HG02571 (cell line): Measurements from ENCODE around the gene PFDN4.

Source experiments
- ATAC-seq: cut with Tn5 transposase; IDR thresholded peaks from one replicate; pipeline ENCODE4 v1.9.1; 2021; ENCODE audit warnings: mild to moderate bottlenecking, moderate library complexity; ENCODE audit not compliant: unreplicated experiment

The PFDN4 gene

DNA sequence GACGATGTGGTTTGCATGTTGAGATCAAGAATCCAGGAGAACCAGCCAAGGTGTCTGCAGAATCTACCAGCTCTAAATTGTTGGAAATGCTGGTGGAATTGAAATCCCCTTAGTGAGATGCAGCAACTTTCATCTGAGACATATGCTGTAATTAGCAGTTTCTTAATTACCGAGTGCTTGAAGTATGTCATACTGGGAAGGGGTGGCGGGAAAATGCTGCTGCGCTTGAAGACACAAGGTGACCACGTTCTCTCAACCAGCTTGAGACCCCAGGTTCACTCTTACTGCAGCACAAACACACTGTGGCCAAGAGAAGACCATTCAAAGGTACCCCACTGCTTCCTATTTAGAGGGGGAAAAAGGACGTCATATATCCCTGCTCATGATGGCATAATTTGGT lies 59.0 kb downstream of the PFDN4 start:
- no peak for ATAC-seq

DNA sequence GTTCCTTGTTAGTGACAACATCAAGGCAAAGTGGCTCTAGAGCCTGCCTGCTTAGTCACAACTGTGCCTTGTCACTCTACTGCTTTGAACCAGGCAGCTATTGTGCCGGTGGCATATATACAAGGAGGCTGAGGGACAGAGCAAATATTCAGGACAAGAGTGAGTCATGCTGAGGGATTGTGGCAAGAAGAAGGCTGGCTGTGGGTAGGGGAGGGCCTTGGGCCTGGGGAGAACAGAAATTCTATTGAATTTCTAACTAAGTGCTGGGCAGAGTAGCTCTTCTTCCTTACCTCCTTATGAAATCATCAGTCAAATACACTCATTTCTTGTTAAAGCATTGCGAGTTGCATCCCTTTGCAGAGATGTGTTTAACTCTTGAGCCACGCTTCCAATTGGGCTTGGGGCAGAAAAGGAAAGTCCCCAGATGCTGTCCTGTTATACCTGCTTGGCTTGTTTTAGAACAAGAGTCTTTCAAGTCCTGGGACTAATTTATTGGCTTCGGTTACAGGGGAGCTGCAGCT lies 59.7 kb downstream of the PFDN4 start:
- no peak for ATAC-seq

DNA sequence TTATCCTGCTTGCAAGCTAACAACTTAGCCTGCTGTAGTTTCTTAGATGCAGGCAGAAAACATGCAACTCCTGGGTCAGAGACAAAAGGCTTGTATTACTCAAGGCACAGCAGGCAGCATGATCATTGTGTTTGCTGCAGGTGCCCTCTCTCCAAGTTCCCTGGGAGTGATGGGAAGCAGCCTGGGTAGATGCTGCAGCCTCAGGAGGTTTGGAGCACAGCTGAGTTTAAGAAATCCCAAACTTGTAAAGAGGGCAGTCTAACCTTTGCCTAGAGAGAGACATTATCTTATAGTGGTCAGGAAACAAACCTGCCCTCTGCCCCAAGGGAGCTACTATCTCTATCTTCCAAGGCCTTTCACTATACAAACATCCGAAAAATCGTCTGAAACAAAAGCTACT lies 61.1 kb downstream of the PFDN4 start:
- ATAC-seq = no peak
